T-cell (primary cell): Measurements from ENCODE around the gene UBLCP1. TPM values are rescaled to one million over a fixed set of nuclear protein-coding genes. Genes with fewer than 3 reads are reported as not detected.
"Not testable (repeated sequence)": the region's sequence is repeated elsewhere in the genome, so short reads cannot be mapped to it uniquely, and the experiment has no call there.

Experiments
- ATAC-seq, 4 experiments: fragments of 200-7000 bp in 3 of 4; fragments of 150-1000 bp in 1 of 4; cut with Tn5 transposase; replicated peaks in 1 of 4; 1 replicate in 3 of 4; 2 replicates in 1 of 4; pipeline ENCODE4 v1.10.0; 2021; ENCODE audit warnings: moderate library complexity in 3 of 4, mild to moderate bottlenecking in 2 of 4, moderate number of reproducible peaks in 1 of 4
- CTCF ChIA-PET, 2 donors: fragments of 300-600 bp; sonication (Branson Sonifier 250); formaldehyde crosslinking; loops; one replicate each; lab custom pipeline; 2022; ENCODE audit warnings: antibody characterized with exemption in 2 of 2; lab: Charles Lee
- POLR2A ChIA-PET, 2 donors: fragments of 300-600 bp; sonication (Branson Sonifier 250); formaldehyde crosslinking; loops; one replicate each; lab custom pipeline; 2022; ENCODE audit warnings: antibody characterized with exemption in 2 of 2; lab: Charles Lee
- DNase-seq, 35 experiments: peaks; one replicate each; pipeline versions ENCODE4 v3.0.0 to v3.0.0-alpha.2; 2013 to 2023
- H3K27ac ChIP-seq: one replicate; pipeline ENCODE4 v1.5.1; 2013; ENCODE audit warnings: low read length
- H3K27me3 ChIP-seq, 2 experiments: replicated peaks in 1 of 2; 1 replicate in 1 of 2; 2 replicates in 1 of 2; pipeline versions ENCODE4 v1.6.1 to v1.7.0; 2013; ENCODE audit warnings: low read length in 1 of 2, mixed read lengths in 1 of 2; ENCODE audit not compliant: control insufficient read depth in 2 of 2, insufficient read depth in 2 of 2; ENCODE audit errors: extremely low read depth in 1 of 2
- H3K36me3 ChIP-seq, 2 donors: 1 replicate in 1 of 2; 2 replicates in 1 of 2; pipeline versions ENCODE4 v1.6.1 to v1.7.0; 2013; ENCODE audit warnings: low read length in 1 of 2; ENCODE audit not compliant: control insufficient read depth in 2 of 2, insufficient read depth in 1 of 2; ENCODE audit errors: extremely low read depth in 1 of 2
- H3K4me1 ChIP-seq, 2 experiments: 1 replicate in 1 of 2; 2 replicates in 1 of 2; pipeline versions ENCODE4 v1.6.1 to v1.7.0; 2013; ENCODE audit warnings: low read length in 2 of 2, mixed read lengths in 1 of 2; ENCODE audit not compliant: insufficient read depth in 2 of 2, control insufficient read depth in 1 of 2; ENCODE audit errors: extremely low read depth in 1 of 2
- H3K4me3 ChIP-seq, 2 donors: 1 replicate in 1 of 2; 2 replicates in 1 of 2; pipeline versions ENCODE4 v1.5.1 to v1.7.0; 2013; ENCODE audit warnings: mild to moderate bottlenecking in 2 of 2, low read length in 1 of 2, moderate library complexity in 1 of 2; ENCODE audit not compliant: control insufficient read depth in 1 of 2; ENCODE audit errors: extremely low read depth in 1 of 2
- H3K9me3 ChIP-seq: 2 replicates; pipeline ENCODE4 v1.7.0; 2013
- H3K27ac Mint-ChIP-seq, 2 donors: one replicate each; pipeline ENCODE4 v1.8.0; 2020 to 2021; ENCODE audit warnings: mild to moderate bottlenecking in 2 of 2, mixed read lengths in 2 of 2
- H3K27me3 Mint-ChIP-seq, 2 donors: one replicate each; pipeline ENCODE4 v1.8.0; 2021 to 2022; ENCODE audit warnings: mixed read lengths in 2 of 2
- H3K36me3 Mint-ChIP-seq: one replicate; pipeline ENCODE4 v1.8.0; 2021; ENCODE audit warnings: mixed read lengths
- H3K4me1 Mint-ChIP-seq, 3 donors: one replicate each; pipeline ENCODE4 v1.8.0; 2020 to 2022; ENCODE audit warnings: mixed read lengths in 3 of 3, mild to moderate bottlenecking in 1 of 3
- H3K4me3 Mint-ChIP-seq, 3 donors: one replicate each; pipeline ENCODE4 v1.8.0; 2020 to 2022; ENCODE audit warnings: mild to moderate bottlenecking in 3 of 3, mixed read lengths in 3 of 3, moderate library complexity in 3 of 3
- H3K9me3 Mint-ChIP-seq, 3 donors: one replicate each; pipeline ENCODE4 v1.8.0; 2020 to 2022; ENCODE audit warnings: mixed read lengths in 3 of 3
- WGBS: methylation state at CpG from one replicate; pipeline ENCODE4 v1.1.5; 2013; ENCODE audit warnings: missing lambda C conversion rate; ENCODE audit not compliant: insufficient coverage; 5-methylcytosine and 5-hydroxymethylcytosine counted together
- total RNA-seq, 35 experiments: library from RNA in 6 of 35; stranded (reverse) in 6 of 35; fragments of 120-200 nt in 1 of 35; gene quantifications; one replicate each; pipeline versions ENCODE4 v1.2.1 to v1.2.4 and lab custom pipeline; 2013 to 2026

UBLCP1 gene
- total RNA-seq, 5 donors from 2014 or later (not counting 1 experiment from before 2014, with no cell fraction given) = 22.3 to 29.4 (median 27.4) TPM

- Histone ChIP-seq H3K4me3 (no peak overlapping the region), H3K27ac (no peak overlapping the region), H3K4me1 (no peaks in the 10 kb centered on the region), H3K27me3 (peaks cover 0 to 6% of the 10 kb centered on the region in 2 experiments), H3K9me3 (no peaks in the 10 kb centered on the region), H3K36me3 (no peaks in the 10 kb centered on the region)
- POLR2A ChIA-PET = no interaction called here
- Mint-ChIP-seq H3K4me1 (no peaks in the 10 kb centered on the region), H3K27me3 (peaks cover 0 to 3% of the 10 kb centered on the region in 2 donors), H3K36me3 (peaks cover 19% of the 10 kb centered on the region), H3K27ac (no peak overlapping the region), H3K4me3 (no peak overlapping the region), H3K9me3 (peaks cover 0 to 22% (median 18%) of the 10 kb centered on the region in 3 donors)
- DNase-seq (no peak), ATAC-seq (no peak)
- no CpG with 5 or more reads among the region's 5 CpGs for WGBS
- CTCF ChIA-PET = interaction anchor here (0.5 to 1.1 kb wide), 3 partner anchors 9 to 1095 kb away, joined by 3 read pairs; no protein-coding TSS in a partner anchor
Observed at GRCh38 chr5:159294921-159295320, 31.8 kb downstream of the UBLCP1 start.

GRCh38 chr5:159297300-159297699 is 34.2 kb downstream of the UBLCP1 start:
- H3K27me3 Mint-ChIP-seq, H3K36me3 ChIP-seq, H3K27ac ChIP-seq, H3K4me3 ChIP-seq, H3K4me1 Mint-ChIP-seq, POLR2A ChIA-PET, H3K27ac Mint-ChIP-seq, H3K4me1 ChIP-seq, H3K9me3 ChIP-seq, ATAC-seq, DNase-seq, H3K4me3 Mint-ChIP-seq, H3K27me3 ChIP-seq: not testable (repeated sequence)
- Mint-ChIP-seq H3K36me3 (peaks cover 19% of the 10 kb centered on the region), H3K9me3 (peaks cover 4 to 33% (median 30%) of the 10 kb centered on the region in 3 donors)
- CTCF ChIA-PET = interaction anchor here in 1 of 2 donors (0.6 kb wide), 1 partner anchor 128 kb away, joined by 3 read pairs; no protein-coding TSS in a partner anchor
- WGBS = no CpG with 5 or more reads among the region's 5 CpGs

GRCh38 chr5:159301466-159301865 is 38.4 kb downstream of the UBLCP1 start:
- Histone ChIP-seq H3K36me3 (no peaks in the 10 kb centered on the region), H3K4me1 (no peaks in the 10 kb centered on the region), H3K9me3 (no peaks in the 10 kb centered on the region), H3K27me3 (peaks cover 0 to 7% of the 10 kb centered on the region in 2 experiments), H3K27ac (no peak overlapping the region), H3K4me3 (no peak overlapping the region)
- POLR2A ChIA-PET = no interaction called here
- no peak overlapping the region for H3K4me3 Mint-ChIP-seq
- DNase-seq (no peak), ATAC-seq (no peak)
- no CpG with 5 or more reads among the region's 3 CpGs for WGBS
- no peak overlapping the region for H3K27ac Mint-ChIP-seq
- no peaks in the 10 kb centered on the region for H3K4me1 Mint-ChIP-seq
- H3K27me3 Mint-ChIP-seq = peaks cover 3 to 4% of the 10 kb centered on the region in 2 donors
- CTCF ChIA-PET = interaction anchor here (0.6 to 0.9 kb wide), 2 partner anchors 9 to 14 kb away, joined by 3 read pairs; no protein-coding TSS in a partner anchor
- H3K36me3 Mint-ChIP-seq = peaks cover 19% of the 10 kb centered on the region
- H3K9me3 Mint-ChIP-seq = peaks cover 12 to 44% (median 39%) of the 10 kb centered on the region in 3 donors

- POLR2A ChIA-PET = not testable (repeated sequence)
- 67% methylated on average over 4 of the region's 13 CpGs for WGBS
Observed at GRCh38 chr5:159301929-159302860, 39.1 kb downstream of the UBLCP1 start.

GRCh38 chr5:159303286-159303685 is 40.2 kb downstream of the UBLCP1 start:
- DNase-seq (no peak), ATAC-seq (no peak)
- Histone ChIP-seq H3K27ac (no peak overlapping the region), H3K27me3 (peaks cover 0 to 9% of the 10 kb centered on the region in 2 experiments), H3K4me1 (no peaks in the 10 kb centered on the region), H3K9me3 (no peaks in the 10 kb centered on the region), H3K36me3 (no peaks in the 10 kb centered on the region), H3K4me3 (no peak overlapping the region)
- H3K27me3 Mint-ChIP-seq = peaks cover 3 to 4% of the 10 kb centered on the region in 2 donors
- H3K36me3 Mint-ChIP-seq = peaks cover 13% of the 10 kb centered on the region
- POLR2A ChIA-PET = no interaction called here
- WGBS = no CpG with 5 or more reads among the region's 4 CpGs
- peaks cover 12 to 32% (median 30%) of the 10 kb centered on the region in 3 donors for H3K9me3 Mint-ChIP-seq
- H3K27ac Mint-ChIP-seq = no peak overlapping the region
- no peak overlapping the region for H3K4me3 Mint-ChIP-seq
- H3K4me1 Mint-ChIP-seq = no peaks in the 10 kb centered on the region
- CTCF ChIA-PET = no interaction called here

More at GRCh38 chr5:159301929-159302860, 39.1 kb downstream of the UBLCP1 start:
- H3K27me3 ChIP-seq = peaks cover 0 to 14% of the 10 kb centered on the region in 2 experiments
- not testable (repeated sequence) for H3K9me3 ChIP-seq, ATAC-seq, H3K4me3 Mint-ChIP-seq, H3K4me1 Mint-ChIP-seq, H3K36me3 ChIP-seq, H3K27me3 Mint-ChIP-seq, H3K4me1 ChIP-seq, H3K27ac Mint-ChIP-seq, DNase-seq, H3K4me3 ChIP-seq, H3K27ac ChIP-seq
- H3K9me3 Mint-ChIP-seq = peaks cover 12 to 43% (median 38%) of the 10 kb centered on the region in 3 donors
- peaks cover 19% of the 10 kb centered on the region for H3K36me3 Mint-ChIP-seq
- CTCF ChIA-PET = interaction anchor here in 1 of 2 donors (0.9 kb wide), 1 partner anchor 8 kb away, joined by 3 read pairs; no protein-coding TSS in a partner anchor

GRCh38 chr5:159304961-159305595 is 42.0 kb downstream of the UBLCP1 start:
- no peaks in the 10 kb centered on the region for H3K36me3 ChIP-seq
- no peak overlapping the region for H3K4me3 Mint-ChIP-seq
- no peak for DNase-seq
- H3K27ac ChIP-seq = no peak overlapping the region
- H3K36me3 Mint-ChIP-seq = peaks cover 7% of the 10 kb centered on the region
- H3K27me3 Mint-ChIP-seq = peaks cover 6 to 7% of the 10 kb centered on the region in 2 donors
- no peaks in the 10 kb centered on the region for H3K9me3 ChIP-seq
- no peak overlapping the region for H3K27ac Mint-ChIP-seq
- CTCF ChIA-PET = interaction anchor here in 1 of 2 donors (1.2 kb wide), 1 partner anchor 18 kb away, joined by 3 read pairs; no protein-coding TSS in a partner anchor
- POLR2A ChIA-PET = no interaction called here
- H3K4me1 Mint-ChIP-seq = peaks cover 0 to 2% (median 2%) of the 10 kb centered on the region in 3 donors
- H3K4me1 ChIP-seq = no peaks in the 10 kb centered on the region
- H3K4me3 ChIP-seq = no peak overlapping the region
- H3K9me3 Mint-ChIP-seq = peaks cover 12 to 22% (median 20%) of the 10 kb centered on the region in 3 donors
- 80% methylated on average over 3 of the region's 5 CpGs for WGBS
- peaks cover 0 to 13% of the 10 kb centered on the region in 2 experiments for H3K27me3 ChIP-seq
- no peak for ATAC-seq
